HCT116 (cell line): ENCODE results near the gene VAPA. TPM values are rescaled to one million over a fixed set of nuclear protein-coding genes. Genes with fewer than 3 reads are reported as not detected.

ENCODE experiments used
- ATAC-seq: fragments of 200-7000 bp; cut with Tn5 transposase; 2 replicates; pipeline ENCODE4 v1.9.1; 2020; ENCODE audit warnings: mild to moderate bottlenecking, moderate library complexity
- BruUV-seq: library from RNA; stranded (reverse); fragments of 400-500 nt; replicated peaks from 2 replicates; lab custom pipeline; 2021; lab: Mats Ljungman, UMichigan
- CTCF ChIA-PET: fragments of 300-600 bp; sonication (Branson Sonifier 250); formaldehyde crosslinking; loops from one replicate; lab custom pipeline; 2021; ENCODE audit warnings: antibody characterized with exemption; lab: Charles Lee
- POLR2A ChIA-PET: fragments of 300-600, 350-600 bp; sonication (Branson Sonifier 250); formaldehyde crosslinking; loops from one replicate; lab custom pipeline; 2021; ENCODE audit warnings: antibody characterized with exemption; lab: Charles Lee
- RAD21 ChIA-PET, 2 experiments: fragments of 300-600 bp; sonication (Branson Sonifier 250); formaldehyde crosslinking; loops; one replicate each; lab custom pipeline; 2023; ENCODE audit warnings: low total read pairs in 2 of 2; ENCODE audit not compliant: uncharacterized antibody in 2 of 2, unreplicated experiment in 2 of 2, low non-redundant PET in 1 of 2; lab: Charles Lee
- DNase-seq: peaks from one replicate; pipeline ENCODE4 v3.0.0-alpha.2; 2010; ENCODE audit warnings: low read depth, low spot score
- H2AFZ ChIP-seq: fragments of 200-600 bp; shearing (Covaris generic), sonication (generic); 2 replicates; pipeline ENCODE4 v1.6.1; 2017; ENCODE audit warnings: low read depth, mixed run types, mixed read lengths, antibody characterized with exemption, low read length; ENCODE audit not compliant: poor library complexity, severe bottlenecking
- H3K27ac ChIP-seq: 2 replicates; pipeline ENCODE4 v1.5.1; 2012; ENCODE audit warnings: low read depth, low read length
- H3K27me3 ChIP-seq: fragments of 200-600 bp; sonication (generic); 2 replicates; pipeline ENCODE4 v1.6.1; 2016; ENCODE audit warnings: mixed run types, low read length, mixed read lengths; ENCODE audit not compliant: insufficient read depth
- H3K36me3 ChIP-seq, 2 experiments: fragments of 200-500 bp in 1 of 2; fragments of 200-600 bp in 1 of 2; sonication (Bioruptor generic) in 1 of 2; sonication (generic) in 1 of 2; 2 replicates each; pipeline versions ENCODE4 v1.5.1 to v1.6.1; 2014 to 2016; ENCODE audit warnings: low read length in 2 of 2, inconsistent platforms in 1 of 2, mixed read lengths in 1 of 2, mixed run types in 1 of 2; ENCODE audit not compliant: insufficient read depth in 2 of 2, control insufficient read depth in 1 of 2
- H3K4me1 ChIP-seq, 2 experiments: fragments of 200-600 bp in 1 of 2; sonication (generic) in 1 of 2; 2 replicates each; pipeline versions ENCODE4 v1.5.1 to v1.6.1; 2012 to 2017; ENCODE audit warnings: low read length in 2 of 2, inconsistent platforms in 1 of 2, mild to moderate bottlenecking in 1 of 2, mixed read lengths in 1 of 2, mixed run types in 1 of 2, moderate library complexity in 1 of 2; ENCODE audit not compliant: insufficient read depth in 2 of 2, control insufficient read depth in 1 of 2
- H3K4me2 ChIP-seq: fragments of 200-600 bp; sonication (generic); 2 replicates; pipeline ENCODE4 v1.6.1; 2017; ENCODE audit warnings: mixed run types, low read length, mixed read lengths
- H3K4me3 ChIP-seq, 2 experiments: fragments of 200-600 bp in 1 of 2; sonication (generic) in 1 of 2; replicated peaks in 1 of 2; 2 replicates each; pipeline ENCODE4 v1.5.1; 2011 to 2016; ENCODE audit warnings: low read length in 2 of 2, control low read depth in 1 of 2, low read depth in 1 of 2, mild to moderate bottlenecking in 1 of 2, mixed read lengths in 1 of 2, mixed run types in 1 of 2
- H3K79me2 ChIP-seq: fragments of 200-600 bp; sonication (generic); 2 replicates; pipeline ENCODE4 v1.6.1; 2017; ENCODE audit warnings: mild to moderate bottlenecking, mixed run types, low read length, moderate library complexity, mixed read lengths; ENCODE audit not compliant: insufficient read depth
- H3K9ac ChIP-seq: fragments of 200-600 bp; sonication (generic); 2 replicates; pipeline ENCODE4 v1.6.1; 2016; ENCODE audit warnings: low read length, mixed read lengths
- H3K9me2 ChIP-seq: fragments of 200-600 bp; sonication (generic), shearing (Covaris generic); 2 replicates; pipeline ENCODE4 v1.6.1; 2017; ENCODE audit warnings: mixed run types, mild to moderate bottlenecking, moderate library complexity; ENCODE audit not compliant: insufficient read depth
- H3K9me3 ChIP-seq, 2 experiments: fragments of 200-500 bp in 1 of 2; fragments of 200-600 bp in 1 of 2; sonication (Bioruptor generic) in 1 of 2; sonication (generic) in 1 of 2; 2 replicates each; pipeline ENCODE4 v1.6.1; 2014 to 2017; ENCODE audit warnings: low read length in 2 of 2, mixed read lengths in 2 of 2, inconsistent platforms in 1 of 2, low read depth in 1 of 2, mild to moderate bottlenecking in 1 of 2, mixed run types in 1 of 2, moderate library complexity in 1 of 2; ENCODE audit not compliant: control insufficient read depth in 1 of 2, insufficient read depth in 1 of 2
- H4K20me1 ChIP-seq: fragments of 200-600 bp; sonication (generic), shearing (Covaris generic); 2 replicates; pipeline ENCODE4 v1.6.1; 2017; ENCODE audit warnings: mixed run types, mild to moderate bottlenecking, moderate library complexity; ENCODE audit not compliant: insufficient read depth
- ATF3 ChIP-seq: IDR thresholded peaks from 2 replicates; pipeline ENCODE4 v1.6.1; 2012
- CEBPB ChIP-seq: IDR thresholded peaks from 2 replicates; pipeline ENCODE4 v1.6.1; 2012; ENCODE audit warnings: low read depth
- CTCF ChIP-seq, 3 experiments: fragments of 200-600 bp in 1 of 3; sonication (generic) in 1 of 3; IDR thresholded peaks in 2 of 3; conservative IDR thresholded peaks in 1 of 3; 2 replicates each; pipeline ENCODE4 v1.5.1; 2012 to 2017; ENCODE audit warnings: low read depth in 2 of 3, low read length in 2 of 3, antibody characterized with exemption in 1 of 3, borderline replicate concordance in 1 of 3, control low read depth in 1 of 3, mild to moderate bottlenecking in 1 of 3, mixed read lengths in 1 of 3, mixed run types in 1 of 3, moderate library complexity in 1 of 3; ENCODE audit not compliant: insufficient read depth in 1 of 3
- EGR1 ChIP-seq: IDR thresholded peaks from 2 replicates; pipeline ENCODE4 v1.6.1; 2012; ENCODE audit warnings: low read depth
- ELF1 ChIP-seq: IDR thresholded peaks from 2 replicates; pipeline ENCODE4 v1.6.1; 2012; ENCODE audit warnings: low read depth, borderline replicate concordance
- EZH2 ChIP-seq: fragments of 200-600 bp; sonication (generic); IDR thresholded peaks from 2 replicates; pipeline ENCODE4 v1.6.1; 2017; ENCODE audit warnings: antibody characterized with exemption, mixed run types
- EZH2phosphoT487 ChIP-seq: fragments of 200-600 bp; IDR thresholded peaks from 2 replicates; pipeline ENCODE4 v1.6.1; 2018; ENCODE audit warnings: antibody characterized with exemption, borderline replicate concordance
- FOSL1 ChIP-seq: IDR thresholded peaks from 2 replicates; pipeline ENCODE4 v1.6.1; 2012; ENCODE audit warnings: low read depth
- JUND ChIP-seq: IDR thresholded peaks from 2 replicates; pipeline ENCODE4 v1.6.1; 2012
- MAX ChIP-seq: IDR thresholded peaks from 2 replicates; pipeline ENCODE4 v1.6.1; 2012
- POLR2A ChIP-seq: IDR thresholded peaks from 2 replicates; pipeline ENCODE4 v1.7.0; 2011; ENCODE audit warnings: borderline replicate concordance; ENCODE audit not compliant: insufficient read depth, insufficient read length; ENCODE audit errors: extremely low read depth
- POLR2AphosphoS5 ChIP-seq: IDR thresholded peaks from 2 replicates; pipeline ENCODE4 v1.6.1; 2011; ENCODE audit warnings: mild to moderate bottlenecking, low read depth, low read length, moderate library complexity
- RAD21 ChIP-seq: IDR thresholded peaks from 2 replicates; pipeline ENCODE4 v1.6.1; 2012; ENCODE audit warnings: low read depth, mild to moderate bottlenecking
- REST ChIP-seq: IDR thresholded peaks from 2 replicates; pipeline ENCODE4 v1.6.1; 2012; ENCODE audit warnings: low read depth
- SIN3A ChIP-seq: IDR thresholded peaks from 2 replicates; pipeline ENCODE4 v1.6.1; 2012; ENCODE audit warnings: low read depth
- SP1 ChIP-seq: IDR thresholded peaks from 2 replicates; pipeline ENCODE4 v1.6.1; 2012; ENCODE audit warnings: low read depth
- SRF ChIP-seq: IDR thresholded peaks from 2 replicates; pipeline ENCODE4 v1.6.1; 2012; ENCODE audit warnings: low read depth
- TCF7L2 ChIP-seq: IDR thresholded peaks from 2 replicates; pipeline ENCODE4 v1.7.0; 2011; ENCODE audit warnings: borderline replicate concordance, inconsistent platforms; ENCODE audit not compliant: insufficient read depth, insufficient read length; ENCODE audit errors: extremely low read depth
- YY1 ChIP-seq: IDR thresholded peaks from 2 replicates; pipeline ENCODE4 v1.6.1; 2011; ENCODE audit warnings: low read length, low read depth, moderate library complexity, mild to moderate bottlenecking; ENCODE audit not compliant: insufficient replicate concordance; ENCODE audit errors: extremely low read depth
- ZBTB33 ChIP-seq: IDR thresholded peaks from 2 replicates; pipeline ENCODE4 v1.6.1; 2011; ENCODE audit warnings: mild to moderate bottlenecking, low read length, moderate library complexity; ENCODE audit not compliant: insufficient replicate concordance; ENCODE audit errors: extremely low read depth
- intact Hi-C: fragments of 100-400 bp; cut with micrococcal nuclease; formaldehyde crosslinking; loops from 2 replicates; pipeline ENCODE4 v1.10.0; 2022
- total RNA-seq: library from RNA; stranded (reverse); gene quantifications from one replicate; pipeline ENCODE4 v1.2.1, GENCODE V29; 2021; ENCODE audit not compliant: unreplicated experiment

Gene VAPA
- total RNA-seq, 1 experiment from 2014 or later, result 295 TPM

- ATAC-seq, result no peak
- no peaks in the 10 kb centered on the region for H3K9me2 ChIP-seq
- RAD21 ChIA-PET, result no interaction called here
- no peaks in the 10 kb centered on the region for H3K4me1 ChIP-seq
- CTCF ChIA-PET, result no interaction called here
- no peaks in the 10 kb centered on the region for H3K27me3 ChIP-seq
- no peak for DNase-seq
- no peak overlapping the region for H3K27ac ChIP-seq
- POLR2A ChIA-PET, result no interaction called here
- H3K9ac ChIP-seq, result no peak overlapping the region
- peaks cover 94% of the 10 kb centered on the region for H3K79me2 ChIP-seq
- intact Hi-C loops, result no loop called here
- no peaks in the 10 kb centered on the region for H3K9me3 ChIP-seq
- no peak overlapping the region for H3K4me2 ChIP-seq
- H4K20me1 ChIP-seq, result peaks cover 15% of the 10 kb centered on the region; the same call in 1 of the 2 replicates
- peaks cover 23 to 26% of the 10 kb centered on the region in 2 experiments; a peak in 3 of 4 replicates for H3K36me3 ChIP-seq
- H2AFZ ChIP-seq, result no peak overlapping the region
- no TSS peak for BruUV-seq
- TF ChIP-seq EGR1 (no peak), RAD21 (no peak), FOSL1 (no peak), MAX (no peak), SP1 (no peak), POLR2AphosphoS5 (no peak), SRF (no peak), ELF1 (no peak), EZH2 (no peak), CTCF (IDR thresholded peaks at IDR 0.05 in 2 of 3, conservative IDR thresholded peaks at IDR 0.05 in 1 of 3; ENCODE audit: borderline replicate concordance in 1 of 3, insufficient read depth in 1 of 3, low read depth in 2 of 3, low read length in 2 of 3) (no peak), SIN3A (no peak), JUND (no peak), EZH2phosphoT487 (no peak), REST (no peak), POLR2A (no peak), ZBTB33 (no peak), ATF3 (no peak), CEBPB (no peak), YY1 (no peak), TCF7L2 (no peak)
- H3K4me3 ChIP-seq, result no peak overlapping the region
Measured at GRCh38 chr18:9946831-9947230, 33.0 kb downstream of the VAPA start.
